ENCODE measurements around the gene SLC30A2. TPM values are rescaled to one million over a fixed set of nuclear protein-coding genes. Genes with fewer than 3 reads are reported as not detected.

SLC30A2 gene
- total RNA-seq, 1 experiment from 2014 or later = 0.35 TPM

GRCh38 chr1:26083208-26083607 is 37.3 kb upstream of the SLC30A2 start:
- H3K27ac Mint-ChIP-seq = no peak overlapping the region
- Histone ChIP-seq H4K91ac (ENCODE audit: insufficient read length, low read depth, low read length) (no peak overlapping the region), H4K5ac (ENCODE audit: insufficient read length, low read depth, low read length) (no peak overlapping the region), H2AK5ac (ENCODE audit: insufficient read length, low read length) (no peak overlapping the region), H3K79me1 (ENCODE audit: insufficient read depth, low read depth, low read length, poor library complexity, severe bottlenecking) (no peaks in the 10 kb centered on the region), H4K8ac (replicated peaks; ENCODE audit: insufficient read length, low read depth, low read length) (no peak overlapping the region), H3K9ac (ENCODE audit: extremely low read depth, insufficient read length, low read length) (no peak overlapping the region), H3K27ac (ENCODE audit: insufficient read length, low read depth, low read length) (no peak overlapping the region), H3K56ac (ENCODE audit: insufficient read length, low read depth, low read length) (no peak overlapping the region), H2BK120ac (ENCODE audit: low read depth, low read length, poor library complexity, severe bottlenecking) (no peak overlapping the region), H2BK15ac (ENCODE audit: low read depth, low read length) (no peak overlapping the region), H2BK20ac (ENCODE audit: low read depth, low read length, poor library complexity, severe bottlenecking) (no peak overlapping the region), H3K23ac (ENCODE audit: insufficient read length, low read depth, low read length) (no peak overlapping the region), H3K27me3 (ENCODE audit: insufficient read depth, low read length) (no peaks in the 10 kb centered on the region), H3K4ac (ENCODE audit: low read depth, low read length) (no peak overlapping the region), H3K79me2 (ENCODE audit: insufficient read depth, low read length) (no peaks in the 10 kb centered on the region), H4K20me1 (ENCODE audit: control insufficient read depth, insufficient read depth, insufficient read length) (no peaks in the 10 kb centered on the region), H3K4me1 (ENCODE audit: insufficient read depth, low read length) (no peaks in the 10 kb centered on the region; the same call in 1 of the 2 replicates), H2AFZ (ENCODE audit: low read length) (no peak overlapping the region), H2BK12ac (ENCODE audit: insufficient read length, low read depth, low read length) (no peak overlapping the region), H3K9me3 (ENCODE audit: control insufficient read depth, low read depth, low read length) (no peaks in the 10 kb centered on the region), H3T11ph (ENCODE audit: low read length) (no peak overlapping the region), H3K23me2 (ENCODE audit: insufficient read length, low read depth, low read length, poor library complexity, severe bottlenecking) (no peaks in the 10 kb centered on the region), H3K14ac (ENCODE audit: insufficient read depth, low read length) (no peak overlapping the region), H3K18ac (ENCODE audit: insufficient read length, low read depth, low read length) (no peak overlapping the region), H2BK5ac (ENCODE audit: insufficient read length, low read length) (no peak overlapping the region), H3K4me2 (ENCODE audit: insufficient read depth, insufficient read length, low read length) (no peak overlapping the region)
- DNase-seq = no peak
- H3K4me1 Mint-ChIP-seq = peaks cover 11 to 14% of the 10 kb centered on the region in 2 experiments
- no peak overlapping the region for H3K4me3 Mint-ChIP-seq
- peaks cover 23% of the 10 kb centered on the region for H3K27me3 Mint-ChIP-seq (ENCODE audit: low read depth)
- no peaks in the 10 kb centered on the region for H3K36me3 Mint-ChIP-seq (ENCODE audit: insufficient read depth in 1 of 3, low read depth in 3 of 3)
- no peak for TF ChIP-seq CTCF (conservative IDR thresholded peaks at IDR 0.05)
- WGBS (ENCODE audit: extremely low coverage, insufficient read length, low lambda C conversion rate) = no CpG with 5 or more reads among the region's 5 CpGs
- H3K9me3 Mint-ChIP-seq = no peaks in the 10 kb centered on the region
